DND-41 (cell line): ENCODE measurements around the gene CCL14.
"Not testable (repeated sequence)": the region's sequence is repeated elsewhere in the genome, so short reads cannot be mapped to it uniquely, and the experiment has no call there.

Source experiments
- CTCF ChIP-seq: IDR thresholded peaks from 2 replicates; pipeline ENCODE4 v1.5.1; 2012; ENCODE audit warnings: borderline replicate concordance, low read length, moderate library complexity, mild to moderate bottlenecking; ENCODE audit not compliant: poor library complexity, severe bottlenecking; ENCODE audit errors: extremely low read depth
- EZH2 ChIP-seq: IDR thresholded peaks from 3 replicates; pipeline ENCODE4 v1.6.1; 2012; ENCODE audit warnings: borderline replicate concordance, low read depth, mild to moderate bottlenecking, moderate library complexity, low read length, inconsistent platforms; ENCODE audit not compliant: severe bottlenecking

GRCh38 chr17:36015895-36016294, 29.4 kb upstream of the CCL14 start:
- not testable (repeated sequence) for TF ChIP-seq CTCF, EZH2
